ENCODE measurements around the gene TPM2. TPM values are rescaled to one million over a fixed set of nuclear protein-coding genes. Genes with fewer than 3 reads are reported as not detected.

The TPM2 gene
- total RNA-seq, 1 donor from 2014 or later: 2,023 TPM

- Mint-ChIP-seq H3K9me3 (ENCODE audit: low read depth) (no peaks in the 10 kb centered on the region), H3K4me3 (ENCODE audit: unreplicated experiment) (peak overlapping the region; percentile 76), H3K4me1 (ENCODE audit: low read depth) (peaks cover 53% of the 10 kb centered on the region), H3K27me3 (ENCODE audit: low read depth) (no peaks in the 10 kb centered on the region), H3K36me3 (ENCODE audit: low read depth) (peaks cover 15% of the 10 kb centered on the region), H3K27ac (ENCODE audit: unreplicated experiment) (peak overlapping the region; percentile 98)
- no peak for DNase-seq (ENCODE audit: low spot score)
- TF ChIP-seq CTCF (IDR thresholded peaks at IDR 0.05): peak; percentile 21
These were observed 2.1 kb upstream of the TPM2 start for GRCh38 chr9:35691757-35692301.

- Mint-ChIP-seq H3K27ac (ENCODE audit: unreplicated experiment) (peak overlapping the region; percentile 98), H3K9me3 (ENCODE audit: low read depth) (no peaks in the 10 kb centered on the region), H3K36me3 (ENCODE audit: low read depth) (peaks cover 16% of the 10 kb centered on the region), H3K4me3 (ENCODE audit: unreplicated experiment) (peak overlapping the region; percentile 76), H3K27me3 (ENCODE audit: low read depth) (no peaks in the 10 kb centered on the region), H3K4me1 (ENCODE audit: low read depth) (peaks cover 53% of the 10 kb centered on the region)
- no peak for DNase-seq (ENCODE audit: low spot score)
- TF ChIP-seq CTCF (IDR thresholded peaks at IDR 0.05): no peak
These were observed 1.6 kb upstream of the TPM2 start for GRCh38 chr9:35691334-35691650.

- peaks cover 52% of the 10 kb centered on the region for H3K4me1 Mint-ChIP-seq (ENCODE audit: low read depth)
- no peak for TF ChIP-seq CTCF (IDR thresholded peaks at IDR 0.05)
- no peaks in the 10 kb centered on the region for H3K27me3 Mint-ChIP-seq (ENCODE audit: low read depth)
- peak overlapping the region; percentile 99 for H3K4me3 Mint-ChIP-seq (ENCODE audit: unreplicated experiment)
- peaks cover 18% of the 10 kb centered on the region for H3K36me3 Mint-ChIP-seq (ENCODE audit: low read depth)
- H3K27ac Mint-ChIP-seq (ENCODE audit: unreplicated experiment): peak overlapping the region; percentile 98
- DNase-seq (ENCODE audit: low spot score): peak; percentile 92
- H3K9me3 Mint-ChIP-seq (ENCODE audit: low read depth): no peaks in the 10 kb centered on the region
These were observed 1.0 kb upstream of the TPM2 start for GRCh38 chr9:35690614-35691333.

GRCh38 chr9:35690294-35690613, 529 bp upstream of the TPM2 start:
- Mint-ChIP-seq H3K9me3 (ENCODE audit: low read depth) (no peaks in the 10 kb centered on the region), H3K36me3 (ENCODE audit: low read depth) (peaks cover 22% of the 10 kb centered on the region), H3K4me1 (ENCODE audit: low read depth) (peaks cover 55% of the 10 kb centered on the region), H3K4me3 (ENCODE audit: unreplicated experiment) (peak overlapping the region; percentile 99), H3K27ac (ENCODE audit: unreplicated experiment) (peak overlapping the region; percentile 91), H3K27me3 (ENCODE audit: low read depth) (no peaks in the 10 kb centered on the region)
- DNase-seq (ENCODE audit: low spot score): no peak
- no peak for TF ChIP-seq CTCF (IDR thresholded peaks at IDR 0.05)

GRCh38 chr9:35688558-35689541, 875 bp downstream of the TPM2 start:
- DNase-seq (ENCODE audit: low spot score): no peak
- H3K4me3 Mint-ChIP-seq (ENCODE audit: unreplicated experiment): peak overlapping the region; percentile 99
- H3K27ac Mint-ChIP-seq (ENCODE audit: unreplicated experiment): peak overlapping the region; percentile 94
- peaks cover 28% of the 10 kb centered on the region for H3K36me3 Mint-ChIP-seq (ENCODE audit: low read depth)
- no peak for TF ChIP-seq CTCF (IDR thresholded peaks at IDR 0.05)
- H3K4me1 Mint-ChIP-seq (ENCODE audit: low read depth): peaks cover 63% of the 10 kb centered on the region
- no peaks in the 10 kb centered on the region for H3K9me3 Mint-ChIP-seq (ENCODE audit: low read depth)
- H3K27me3 Mint-ChIP-seq (ENCODE audit: low read depth): no peaks in the 10 kb centered on the region
